ENCODE measurements around the gene SYNJ2.
A peak's percentile ranks its signal among the peaks of the same experiment; 100 is the strongest.

Gene SYNJ2

DNA sequence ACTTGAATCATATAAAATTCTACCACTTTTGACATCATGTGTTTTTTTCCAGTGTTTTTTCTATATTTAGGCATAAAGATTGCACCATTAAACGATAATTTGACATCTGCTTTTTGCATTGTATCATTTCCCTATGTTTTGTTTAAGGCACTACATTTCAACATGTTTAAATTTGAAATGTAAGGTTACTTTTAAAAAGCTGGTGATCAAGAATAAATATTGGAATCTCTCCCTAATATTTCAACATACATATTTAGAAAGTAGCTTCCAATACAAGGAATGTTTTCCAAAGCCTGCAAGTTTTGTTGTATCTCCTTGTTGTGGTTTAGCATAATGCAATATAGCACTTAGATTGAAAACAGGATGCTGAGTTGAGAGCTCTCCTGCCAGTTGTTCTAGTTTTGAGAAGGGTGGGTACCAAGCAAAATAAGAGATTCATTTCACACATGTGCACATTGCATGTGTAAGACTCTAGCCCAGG, 76.5 kb downstream of the SYNJ2 start:
- no peak for TF ChIP-seq EP300 (IDR thresholded peaks at IDR 0.05; ENCODE audit: borderline replicate concordance)

DNA sequence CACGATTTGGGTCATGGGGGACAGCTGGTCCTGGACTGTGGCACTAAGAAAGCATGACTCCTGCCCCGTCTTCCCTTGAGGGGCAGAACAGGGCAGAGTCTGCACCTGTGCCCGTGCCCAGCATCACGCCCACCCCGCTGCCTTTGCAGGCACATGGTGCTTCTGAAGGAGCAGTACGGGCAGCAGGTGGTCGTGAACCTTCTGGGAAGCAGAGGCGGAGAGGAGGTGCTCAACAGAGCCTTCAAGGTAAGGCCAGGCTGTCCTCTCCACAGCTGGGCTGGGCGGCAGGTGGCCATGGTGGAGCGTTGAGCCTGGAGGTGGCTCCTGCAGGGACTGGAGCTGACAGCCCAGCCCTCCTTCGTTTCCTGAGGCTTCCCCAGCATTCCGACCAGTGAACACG, 77.4 kb downstream of the SYNJ2 start:
- TF ChIP-seq TAF1 (IDR thresholded peaks at IDR 0.05; ENCODE audit: low read depth): no peak
- no peak for TF ChIP-seq ZBTB7A (IDR thresholded peaks at IDR 0.05; ENCODE audit: low read depth)
- no peak for TF ChIP-seq FOXM1 (IDR thresholded peaks at IDR 0.05; ENCODE audit: borderline replicate concordance, low read depth)
- TF ChIP-seq EGR1 (IDR thresholded peaks at IDR 0.05): no peak
- no peak for TF ChIP-seq TCF12 (IDR thresholded peaks at IDR 0.05; ENCODE audit: low read depth)
- TF ChIP-seq TEAD4 (IDR thresholded peaks at IDR 0.05): no peak
- no peak for TF ChIP-seq EP300 (IDR thresholded peaks at IDR 0.05; ENCODE audit: borderline replicate concordance)
- no peak for TF ChIP-seq CEBPB (IDR thresholded peaks at IDR 0.05)
- TF ChIP-seq, protein P1, sequence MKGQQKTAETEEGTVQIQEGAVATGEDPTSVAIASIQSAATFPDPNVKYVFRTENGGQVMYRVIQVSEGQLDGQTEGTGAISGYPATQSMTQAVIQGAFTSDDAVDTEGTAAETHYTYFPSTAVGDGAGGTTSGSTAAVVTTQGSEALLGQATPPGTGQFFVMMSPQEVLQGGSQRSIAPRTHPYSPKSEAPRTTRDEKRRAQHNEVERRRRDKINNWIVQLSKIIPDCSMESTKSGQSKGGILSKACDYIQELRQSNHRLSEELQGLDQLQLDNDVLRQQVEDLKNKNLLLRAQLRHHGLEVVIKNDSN (IDR thresholded peaks at IDR 0.05): no peak
- TF ChIP-seq, protein P2, sequence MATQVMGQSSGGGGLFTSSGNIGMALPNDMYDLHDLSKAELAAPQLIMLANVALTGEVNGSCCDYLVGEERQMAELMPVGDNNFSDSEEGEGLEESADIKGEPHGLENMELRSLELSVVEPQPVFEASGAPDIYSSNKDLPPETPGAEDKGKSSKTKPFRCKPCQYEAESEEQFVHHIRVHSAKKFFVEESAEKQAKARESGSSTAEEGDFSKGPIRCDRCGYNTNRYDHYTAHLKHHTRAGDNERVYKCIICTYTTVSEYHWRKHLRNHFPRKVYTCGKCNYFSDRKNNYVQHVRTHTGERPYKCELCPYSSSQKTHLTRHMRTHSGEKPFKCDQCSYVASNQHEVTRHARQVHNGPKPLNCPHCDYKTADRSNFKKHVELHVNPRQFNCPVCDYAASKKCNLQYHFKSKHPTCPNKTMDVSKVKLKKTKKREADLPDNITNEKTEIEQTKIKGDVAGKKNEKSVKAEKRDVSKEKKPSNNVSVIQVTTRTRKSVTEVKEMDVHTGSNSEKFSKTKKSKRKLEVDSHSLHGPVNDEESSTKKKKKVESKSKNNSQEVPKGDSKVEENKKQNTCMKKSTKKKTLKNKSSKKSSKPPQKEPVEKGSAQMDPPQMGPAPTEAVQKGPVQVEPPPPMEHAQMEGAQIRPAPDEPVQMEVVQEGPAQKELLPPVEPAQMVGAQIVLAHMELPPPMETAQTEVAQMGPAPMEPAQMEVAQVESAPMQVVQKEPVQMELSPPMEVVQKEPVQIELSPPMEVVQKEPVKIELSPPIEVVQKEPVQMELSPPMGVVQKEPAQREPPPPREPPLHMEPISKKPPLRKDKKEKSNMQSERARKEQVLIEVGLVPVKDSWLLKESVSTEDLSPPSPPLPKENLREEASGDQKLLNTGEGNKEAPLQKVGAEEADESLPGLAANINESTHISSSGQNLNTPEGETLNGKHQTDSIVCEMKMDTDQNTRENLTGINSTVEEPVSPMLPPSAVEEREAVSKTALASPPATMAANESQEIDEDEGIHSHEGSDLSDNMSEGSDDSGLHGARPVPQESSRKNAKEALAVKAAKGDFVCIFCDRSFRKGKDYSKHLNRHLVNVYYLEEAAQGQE (IDR thresholded peaks at IDR 0.05; ENCODE audit: low read depth): no peak
- no peak for TF ChIP-seq MAX (IDR thresholded peaks at IDR 0.05)
- no peak for TF ChIP-seq NFIC (IDR thresholded peaks at IDR 0.05)
- no peak for TF ChIP-seq RAD21 (IDR thresholded peaks at IDR 0.05; ENCODE audit: low read depth)

DNA sequence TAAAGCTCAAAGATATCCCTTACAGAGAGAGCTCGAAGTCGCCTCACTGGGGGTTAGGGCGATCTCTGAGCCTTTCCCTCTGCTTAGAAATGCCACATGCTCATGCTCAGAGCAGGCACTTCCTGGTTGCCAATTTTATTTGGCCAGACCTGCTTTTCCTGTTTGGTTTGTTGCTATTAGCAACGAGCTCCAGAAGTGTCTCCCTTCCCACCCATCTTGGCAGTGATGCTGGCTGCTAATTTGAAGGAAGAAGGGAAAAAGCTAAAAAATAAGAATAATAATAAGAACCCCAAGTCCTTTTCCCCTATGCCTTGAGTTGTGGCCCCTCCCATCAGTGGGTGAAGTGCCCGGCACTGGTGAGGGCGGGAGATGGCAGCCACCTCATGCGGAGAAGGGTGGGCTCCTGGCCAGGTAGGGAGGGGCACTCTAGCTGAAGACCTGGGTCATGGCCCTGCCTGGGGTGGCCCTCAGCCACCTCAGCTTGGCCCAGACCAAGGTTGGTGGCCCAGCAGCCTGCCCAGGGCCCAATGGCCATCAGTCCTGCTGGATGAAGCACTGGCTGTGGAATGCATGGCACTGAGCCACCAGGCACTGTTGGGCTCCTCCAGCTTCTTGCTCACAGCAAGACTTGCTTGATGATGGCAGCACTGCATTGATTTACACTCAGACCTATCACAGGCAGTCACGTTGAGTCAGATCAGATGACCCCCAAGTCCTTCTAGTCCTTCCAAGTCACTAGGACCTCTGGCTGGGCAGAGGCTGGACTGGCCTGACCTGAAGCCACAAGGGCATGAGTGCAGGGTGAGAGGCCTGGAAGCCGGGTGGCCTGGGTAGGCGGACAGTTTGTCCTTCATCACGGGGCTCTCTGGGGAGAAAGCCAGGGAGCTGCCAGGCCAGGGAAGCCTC, 79.0 kb downstream of the SYNJ2 start:
- TF ChIP-seq, protein P1 (IDR thresholded peaks at IDR 0.05): peak; percentile 56; the same call in 1 of the 2 replicates
- TF ChIP-seq RAD21 (IDR thresholded peaks at IDR 0.05; ENCODE audit: low read depth) (no peak), YY1 (IDR thresholded peaks at IDR 0.05; ENCODE audit: low read depth) (peak; percentile 49; the same call in 1 of the 2 replicates), TAF1 (IDR thresholded peaks at IDR 0.05; ENCODE audit: low read depth) (no peak), EP300 (IDR thresholded peaks at IDR 0.05; ENCODE audit: borderline replicate concordance) (peak; percentile 62; the same call in 1 of the 2 replicates), MAX (IDR thresholded peaks at IDR 0.05) (peak; percentile 95), NFIC (IDR thresholded peaks at IDR 0.05) (peak; percentile 86), TEAD4 (IDR thresholded peaks at IDR 0.05) (peak; percentile 91), CREB1 (IDR thresholded peaks at IDR 0.05; ENCODE audit: low read depth) (no peak), FOXM1 (IDR thresholded peaks at IDR 0.05; ENCODE audit: borderline replicate concordance, low read depth) (peak; percentile 60; the same call in 1 of the 2 replicates), ZBTB7A (IDR thresholded peaks at IDR 0.05; ENCODE audit: low read depth) (no peak), CEBPB (IDR thresholded peaks at IDR 0.05) (peak; percentile 17; the same call in 1 of the 2 replicates), TCF12 (IDR thresholded peaks at IDR 0.05; ENCODE audit: low read depth) (peak; percentile 57; the same call in 1 of the 2 replicates), EGR1 (IDR thresholded peaks at IDR 0.05) (0 out of 2 replicates have a peak, but pooled peaks have one; percentile 4)
- TF ChIP-seq, protein P2 (IDR thresholded peaks at IDR 0.05; ENCODE audit: low read depth): no peak

DNA sequence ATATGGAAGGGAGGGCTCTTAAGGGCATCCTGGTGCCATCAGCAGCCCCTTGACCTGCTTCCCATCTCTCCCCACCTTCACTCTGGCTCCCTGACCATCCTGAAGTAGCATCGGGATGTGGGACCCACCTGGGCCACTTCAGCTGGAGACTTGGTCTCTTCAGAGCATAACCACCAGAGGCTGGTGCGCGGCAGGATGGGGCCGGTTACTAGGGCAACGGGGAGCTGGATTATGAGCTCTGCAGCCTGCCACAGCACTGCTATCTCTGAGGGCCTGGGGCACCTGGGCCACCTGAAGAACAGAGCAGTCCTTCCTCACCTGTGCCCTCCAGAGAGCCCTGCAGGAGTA, 79.7 kb downstream of the SYNJ2 start:
- no peak for TF ChIP-seq TEAD4 (IDR thresholded peaks at IDR 0.05)
- no peak for TF ChIP-seq CEBPB (IDR thresholded peaks at IDR 0.05)
- TF ChIP-seq TAF1 (IDR thresholded peaks at IDR 0.05; ENCODE audit: low read depth): no peak
- TF ChIP-seq YY1 (IDR thresholded peaks at IDR 0.05; ENCODE audit: low read depth): no peak
- no peak for TF ChIP-seq CREB1 (IDR thresholded peaks at IDR 0.05; ENCODE audit: low read depth)
- TF ChIP-seq TCF12 (IDR thresholded peaks at IDR 0.05; ENCODE audit: low read depth): no peak
- TF ChIP-seq MAX (IDR thresholded peaks at IDR 0.05): no peak
- TF ChIP-seq, protein P1 (IDR thresholded peaks at IDR 0.05): no peak
- TF ChIP-seq EP300 (IDR thresholded peaks at IDR 0.05; ENCODE audit: borderline replicate concordance): no peak
- no peak for TF ChIP-seq NFIC (IDR thresholded peaks at IDR 0.05)
- no peak for TF ChIP-seq EGR1 (IDR thresholded peaks at IDR 0.05)
- TF ChIP-seq ZBTB7A (IDR thresholded peaks at IDR 0.05; ENCODE audit: low read depth): no peak
- TF ChIP-seq, protein P2 (IDR thresholded peaks at IDR 0.05; ENCODE audit: low read depth): no peak
- no peak for TF ChIP-seq FOXM1 (IDR thresholded peaks at IDR 0.05; ENCODE audit: borderline replicate concordance, low read depth)
- TF ChIP-seq RAD21 (IDR thresholded peaks at IDR 0.05; ENCODE audit: low read depth): no peak

All from Ishikawa (cell line).